ENCODE data around the gene ARL11.

ARL11 gene

DNA sequence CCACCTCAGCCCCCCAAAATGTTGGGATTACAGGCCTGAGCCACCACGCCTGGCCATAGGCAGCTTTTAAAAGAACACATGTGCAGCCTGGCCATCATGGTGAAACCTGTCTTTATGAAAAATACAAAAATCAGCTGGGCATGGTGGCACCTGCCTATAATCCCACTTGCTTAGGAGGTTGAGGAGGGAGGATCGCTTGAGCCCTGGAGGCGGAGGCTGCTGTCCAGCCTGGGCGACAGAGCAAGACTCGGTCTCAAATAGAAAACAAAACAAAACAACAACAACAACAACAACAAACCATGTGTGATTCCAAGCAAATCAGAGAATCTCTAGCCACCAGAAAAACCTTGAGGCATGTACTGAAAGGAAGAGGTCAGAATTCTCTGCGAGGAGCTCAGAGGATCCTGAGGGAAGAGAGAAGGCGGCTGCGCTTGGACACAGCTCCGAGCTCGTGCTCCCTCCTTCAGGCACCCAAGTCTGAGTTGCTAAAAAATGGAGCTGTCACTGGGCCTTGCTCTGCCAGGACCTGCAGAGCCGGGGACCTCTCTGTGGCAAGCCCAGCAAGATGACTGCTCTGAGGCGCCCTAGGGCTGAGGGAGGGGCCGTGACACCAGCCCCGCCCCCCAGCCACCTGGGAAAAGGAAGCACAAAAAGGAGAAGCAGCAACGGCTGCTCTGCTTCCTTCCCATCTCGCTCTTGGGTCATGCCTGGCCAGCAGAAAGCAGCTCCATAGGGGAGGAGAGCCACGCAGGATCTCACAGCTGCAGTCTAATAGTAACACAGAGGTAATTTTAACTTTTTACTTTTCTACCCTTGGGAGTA is at the start of gene ARL11:
TSS of gene ARL11 (plus strand) at position 677 of the 822 bp plus-strand sequence. CDS start 1,941 bp downstream, outside the sequence.
- TF ChIP-seq, protein P1, sequence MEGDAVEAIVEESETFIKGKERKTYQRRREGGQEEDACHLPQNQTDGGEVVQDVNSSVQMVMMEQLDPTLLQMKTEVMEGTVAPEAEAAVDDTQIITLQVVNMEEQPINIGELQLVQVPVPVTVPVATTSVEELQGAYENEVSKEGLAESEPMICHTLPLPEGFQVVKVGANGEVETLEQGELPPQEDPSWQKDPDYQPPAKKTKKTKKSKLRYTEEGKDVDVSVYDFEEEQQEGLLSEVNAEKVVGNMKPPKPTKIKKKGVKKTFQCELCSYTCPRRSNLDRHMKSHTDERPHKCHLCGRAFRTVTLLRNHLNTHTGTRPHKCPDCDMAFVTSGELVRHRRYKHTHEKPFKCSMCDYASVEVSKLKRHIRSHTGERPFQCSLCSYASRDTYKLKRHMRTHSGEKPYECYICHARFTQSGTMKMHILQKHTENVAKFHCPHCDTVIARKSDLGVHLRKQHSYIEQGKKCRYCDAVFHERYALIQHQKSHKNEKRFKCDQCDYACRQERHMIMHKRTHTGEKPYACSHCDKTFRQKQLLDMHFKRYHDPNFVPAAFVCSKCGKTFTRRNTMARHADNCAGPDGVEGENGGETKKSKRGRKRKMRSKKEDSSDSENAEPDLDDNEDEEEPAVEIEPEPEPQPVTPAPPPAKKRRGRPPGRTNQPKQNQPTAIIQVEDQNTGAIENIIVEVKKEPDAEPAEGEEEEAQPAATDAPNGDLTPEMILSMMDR (IDR thresholded peaks at IDR 0.05; ENCODE audit: extremely low read depth, missing control alignments) = no peak
- peak; percentile 86 for DNase-seq (ENCODE audit: low spot score)

DNA sequence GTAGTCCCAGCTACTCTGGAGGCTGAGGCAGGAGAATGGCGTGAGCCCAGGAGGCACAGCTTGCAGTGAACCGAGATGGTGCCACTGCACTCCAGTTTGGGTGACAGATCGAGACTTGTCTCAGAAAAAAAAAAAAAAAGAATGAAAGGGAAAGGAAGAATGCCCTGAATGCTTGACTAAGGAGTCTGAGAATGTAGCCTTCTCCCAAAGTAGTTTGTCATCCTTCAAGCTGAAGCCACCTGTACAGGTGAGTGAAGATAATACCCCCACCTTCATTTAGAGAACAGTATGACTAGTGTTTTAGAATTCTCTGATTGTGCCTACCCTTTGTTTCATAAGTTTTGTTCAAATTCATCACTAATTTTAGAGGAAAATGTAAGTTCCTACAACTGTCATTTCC is 48.8 kb upstream of the ARL11 start:
- DNase-seq (ENCODE audit: low spot score) = no peak
- TF ChIP-seq, protein P1 (IDR thresholded peaks at IDR 0.05; ENCODE audit: extremely low read depth, missing control alignments) = no peak

DNA sequence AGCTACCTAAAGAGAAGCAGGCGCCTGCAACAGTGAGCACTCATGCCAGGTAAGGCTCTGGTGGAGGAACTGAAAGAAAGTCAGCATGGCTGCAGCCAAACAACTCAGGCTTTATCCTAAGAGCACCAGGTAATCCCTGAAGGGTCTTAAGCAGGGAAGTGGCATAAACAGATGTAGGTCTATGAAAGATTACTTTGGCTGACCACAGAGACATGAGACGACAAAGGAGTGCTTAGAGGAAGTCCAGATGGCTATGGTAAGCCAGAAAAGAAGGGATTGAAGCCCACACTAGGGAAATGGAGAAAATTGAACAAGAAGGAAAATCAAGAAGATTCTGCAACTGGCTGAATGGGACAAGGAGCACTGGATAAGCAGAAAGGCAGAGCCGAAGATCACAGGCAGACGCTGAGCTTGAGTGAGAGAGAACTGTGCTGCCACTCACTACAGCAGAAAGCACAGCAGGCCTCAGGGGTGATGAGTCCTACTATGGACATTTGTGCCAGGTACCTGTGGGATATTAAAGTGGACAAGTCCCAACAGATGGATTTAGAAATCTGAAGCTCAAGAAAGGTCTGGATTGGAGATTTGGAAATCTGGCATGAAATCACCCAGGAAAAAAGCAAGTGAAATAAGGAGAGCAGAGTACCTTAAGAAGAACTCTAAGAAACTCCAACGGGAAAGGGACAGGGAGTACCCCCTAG is 47.2 kb upstream of the ARL11 start:
- no peak for DNase-seq (ENCODE audit: low spot score)
- TF ChIP-seq, protein P1 (IDR thresholded peaks at IDR 0.05; ENCODE audit: extremely low read depth, missing control alignments) = no peak

DNA sequence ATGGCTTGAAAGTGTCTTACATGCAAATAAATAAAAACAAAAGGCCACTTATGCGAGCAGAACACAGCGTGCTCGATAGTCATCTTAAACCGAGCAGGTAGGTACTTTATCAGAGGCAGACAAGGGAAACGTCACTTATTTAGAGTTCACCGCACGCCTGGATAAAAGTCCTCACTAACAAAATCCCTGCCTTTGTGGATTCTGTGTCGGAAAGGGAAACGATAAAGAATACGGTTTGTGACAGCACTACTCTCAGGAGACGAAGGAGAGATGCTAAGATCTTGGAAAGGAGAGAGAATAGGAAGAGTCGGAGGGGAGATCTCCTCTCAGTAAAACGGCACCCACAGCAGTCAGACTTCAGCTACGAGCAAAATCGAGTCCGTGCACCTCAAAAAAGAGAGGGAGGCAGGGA is 43.5 kb upstream of the ARL11 start:
- TF ChIP-seq, protein P1 (IDR thresholded peaks at IDR 0.05; ENCODE audit: extremely low read depth, missing control alignments) = no peak
- DNase-seq (ENCODE audit: low spot score) = no peak

DNA sequence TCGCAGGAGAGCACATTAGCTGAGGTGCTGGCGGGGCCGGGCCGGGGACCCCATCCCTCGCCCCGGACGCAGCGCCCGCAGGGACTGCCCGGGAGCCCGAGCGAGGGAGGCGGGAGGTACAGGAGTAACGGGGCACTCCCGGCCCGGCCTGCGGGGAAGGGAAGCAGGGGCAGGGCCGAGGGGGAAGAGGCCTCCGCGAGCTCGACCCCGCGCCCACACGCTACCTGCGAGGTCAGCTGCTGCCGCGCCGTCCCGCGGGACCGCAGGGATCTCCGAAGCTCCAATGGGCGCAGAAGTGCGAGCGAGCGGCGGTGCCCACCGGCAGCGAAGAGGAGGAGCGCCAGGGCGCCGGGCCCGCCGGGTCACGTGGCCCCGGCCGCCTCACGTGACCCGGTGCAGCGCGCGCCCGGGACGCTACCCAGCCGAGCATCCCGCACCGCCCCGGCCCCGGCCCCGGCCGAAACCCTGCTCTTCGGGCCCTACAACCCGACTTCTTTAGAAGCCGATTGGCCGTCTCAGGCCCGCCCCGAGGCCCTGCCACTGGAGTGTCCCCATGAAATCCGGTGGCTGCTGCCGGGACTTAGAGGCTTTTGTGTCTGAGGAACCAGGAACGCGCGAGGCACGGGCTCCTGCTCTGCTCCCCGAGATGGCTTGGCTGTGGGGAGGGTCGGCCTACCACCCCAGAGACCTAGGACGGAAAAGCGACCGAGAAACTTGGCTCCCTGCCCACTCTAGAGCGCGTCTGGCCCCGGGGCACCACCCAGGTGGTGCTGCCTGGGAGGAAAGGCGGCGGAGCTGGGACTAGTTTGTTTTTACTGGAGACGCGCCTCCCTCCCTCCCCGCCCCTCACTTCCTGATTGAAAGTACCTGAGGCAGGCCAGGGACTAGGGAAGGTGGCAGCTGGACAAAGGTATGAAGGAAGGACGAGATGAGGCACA is 42.8 kb upstream of the ARL11 start, which contains the start of gene RCBTB1:
TSS of gene RCBTB1 (minus strand) at position 339 of the 938 bp plus-strand sequence. CDS start 18,279 bp downstream, outside the sequence.
- DNase-seq (ENCODE audit: low spot score) = peak; percentile 97
- TF ChIP-seq, protein P1 (IDR thresholded peaks at IDR 0.05; ENCODE audit: extremely low read depth, missing control alignments) = no peak

DNA sequence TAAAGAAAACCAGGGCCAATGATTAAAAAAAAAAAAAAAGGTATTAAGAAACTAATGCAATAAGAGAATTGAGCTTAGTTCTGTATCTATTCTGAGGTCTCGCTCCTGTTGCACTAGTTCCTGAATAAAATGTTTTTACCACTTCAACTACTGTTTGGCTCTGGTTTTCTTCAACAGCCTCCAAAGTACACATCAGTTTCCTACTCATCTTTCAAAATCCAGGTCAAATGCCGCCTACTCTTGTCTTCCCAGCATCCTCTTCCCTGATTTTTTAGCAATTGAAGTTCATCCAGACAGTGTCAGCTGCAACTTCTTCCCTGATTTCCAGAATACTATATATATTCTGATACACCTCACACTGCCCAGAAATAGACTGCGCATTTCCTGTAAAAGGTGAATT is 41.6 kb upstream of the ARL11 start:
- no peak for DNase-seq (ENCODE audit: low spot score)
- TF ChIP-seq, protein P1 (IDR thresholded peaks at IDR 0.05; ENCODE audit: extremely low read depth, missing control alignments) = no peak

Data from GM20000 (cell line).